ENCODE measurements around the gene LDLRAP1.

The LDLRAP1 gene

DNA sequence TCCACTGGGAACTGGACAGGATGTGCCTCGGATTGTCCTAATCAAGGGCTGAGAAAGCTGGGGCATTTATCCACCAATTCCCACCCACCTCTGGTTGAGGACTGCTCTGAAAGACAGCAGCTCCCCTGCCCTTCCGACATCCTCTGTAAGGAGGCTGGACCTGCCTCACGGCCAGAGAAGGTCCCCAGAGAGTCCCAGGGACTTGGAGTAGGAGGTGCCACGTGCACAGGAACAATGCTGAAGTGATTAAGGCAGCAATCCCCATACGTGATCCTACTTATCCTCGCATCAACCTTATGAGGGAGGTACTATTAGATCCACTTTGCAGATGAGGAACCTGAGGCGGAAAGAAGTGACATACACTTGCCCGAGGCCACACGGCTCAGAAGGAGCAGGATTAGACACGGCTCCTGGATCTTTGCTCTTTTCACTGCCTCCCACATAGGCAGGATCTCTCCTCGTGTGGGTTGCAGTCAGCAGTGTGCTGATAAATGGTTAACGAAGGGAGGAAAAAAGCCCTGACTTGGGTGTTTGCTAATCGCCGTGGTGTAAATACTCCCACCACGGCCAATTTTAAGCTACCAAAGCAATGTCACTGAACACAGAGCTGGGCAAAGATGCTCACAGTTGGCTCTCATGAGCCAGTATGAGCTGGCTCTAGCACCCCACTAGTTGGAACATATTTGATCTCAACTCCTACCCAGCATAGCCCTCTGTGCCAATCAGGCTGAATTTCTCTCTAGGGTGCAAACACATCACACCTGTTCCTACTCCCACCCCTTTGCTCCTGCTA lies 18.6 kb upstream of the LDLRAP1 start:
- no peak for DNase-seq

- DNase-seq: no peak
Observed at GRCh38 chr1:25525361-25525688, 18.1 kb upstream of the LDLRAP1 start.

DNA sequence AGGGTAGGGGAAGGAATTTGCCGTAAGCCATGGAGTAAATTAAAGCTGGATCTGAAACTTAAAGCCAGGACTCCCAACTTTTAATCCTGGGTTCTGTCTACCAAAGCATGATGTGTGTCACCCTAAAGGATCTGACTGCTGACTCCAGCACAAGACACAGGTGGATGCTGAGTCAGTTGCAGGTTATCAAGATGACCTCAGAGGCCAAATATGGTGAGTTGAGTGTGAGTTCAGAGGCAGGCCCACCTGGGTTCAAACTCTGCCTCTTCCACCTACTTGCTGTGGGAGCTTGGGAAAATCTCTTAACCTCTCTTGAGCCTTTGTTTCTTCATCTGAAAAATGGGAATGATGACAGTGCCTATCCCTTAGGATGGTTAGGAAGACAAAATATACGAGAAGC lies 16.7 kb upstream of the LDLRAP1 start:
- no peak for DNase-seq

- DNase-seq: no peak
Observed at GRCh38 chr1:25527226-25527846, 16.1 kb upstream of the LDLRAP1 start.

DNA sequence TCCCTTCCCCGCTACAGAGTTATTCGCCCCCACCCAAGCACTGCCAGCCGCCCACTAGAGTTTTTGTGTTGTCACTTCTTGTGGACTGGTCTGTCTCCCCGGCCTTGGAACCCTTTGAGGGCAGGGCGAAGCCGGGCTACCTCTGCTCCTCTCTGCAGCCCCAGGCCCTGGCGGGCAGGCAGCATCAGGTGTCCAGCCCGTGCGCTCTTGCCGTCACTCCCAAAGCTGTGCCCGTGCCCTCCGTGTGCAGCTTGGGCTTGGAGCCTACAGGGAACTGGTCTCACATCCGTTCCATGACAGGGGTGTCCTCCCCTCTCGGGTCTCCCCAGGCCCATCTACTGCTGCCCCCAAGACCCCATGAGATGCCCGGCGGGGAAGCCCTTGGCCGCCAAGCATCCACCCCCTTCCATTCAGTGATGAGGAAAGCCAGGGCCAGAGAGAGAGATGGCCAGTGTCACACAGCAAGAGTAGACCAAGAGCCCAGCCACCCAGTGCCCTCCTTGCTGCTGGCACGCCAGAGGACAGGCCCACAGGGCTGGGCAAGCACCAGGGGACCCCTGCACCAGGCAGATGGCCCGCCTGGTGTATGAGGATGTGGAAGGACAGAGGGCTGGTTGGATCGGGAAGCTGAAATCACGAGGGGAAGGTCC lies 15.3 kb upstream of the LDLRAP1 start:
- no peak for DNase-seq

GRCh38 chr1:25528881-25529517 lies 14.4 kb upstream of the LDLRAP1 start:
- no peak for DNase-seq

DNA sequence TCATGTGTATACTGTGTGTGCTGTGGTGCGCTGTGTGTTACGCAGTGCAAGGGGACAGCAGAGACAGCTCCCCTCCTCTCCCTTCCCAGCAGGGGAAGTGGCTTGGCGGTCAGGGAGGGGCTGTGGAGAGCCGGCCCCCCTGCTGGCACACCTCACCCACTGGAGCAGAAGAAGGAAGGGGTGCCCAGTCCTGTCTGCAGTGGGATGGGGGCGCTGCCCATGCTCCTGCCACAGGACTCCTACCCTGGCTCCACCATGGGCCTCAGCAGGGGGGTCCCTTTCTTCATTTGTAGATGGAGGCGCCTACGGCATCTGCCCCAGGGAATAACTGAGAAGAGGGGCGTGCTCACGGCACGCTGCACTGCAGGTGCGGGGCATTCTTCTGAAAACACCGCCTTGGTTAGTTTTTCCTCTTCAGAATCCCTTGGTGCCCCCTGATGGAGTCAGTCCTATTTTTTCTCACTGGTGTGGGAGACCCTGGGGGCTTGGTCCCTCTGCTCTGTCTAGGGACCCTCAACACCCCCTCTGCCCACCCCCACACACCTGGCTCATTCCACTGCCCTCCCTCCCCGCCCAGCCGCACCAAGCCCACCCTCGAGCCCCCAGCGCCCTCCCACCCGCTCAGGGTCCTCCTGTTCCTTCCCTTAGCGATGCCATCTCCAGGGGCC lies 13.8 kb upstream of the LDLRAP1 start:
- DNase-seq: no peak

GRCh38 chr1:25530186-25531081 lies 13.0 kb upstream of the LDLRAP1 start:
- DNase-seq: no peak

DNA sequence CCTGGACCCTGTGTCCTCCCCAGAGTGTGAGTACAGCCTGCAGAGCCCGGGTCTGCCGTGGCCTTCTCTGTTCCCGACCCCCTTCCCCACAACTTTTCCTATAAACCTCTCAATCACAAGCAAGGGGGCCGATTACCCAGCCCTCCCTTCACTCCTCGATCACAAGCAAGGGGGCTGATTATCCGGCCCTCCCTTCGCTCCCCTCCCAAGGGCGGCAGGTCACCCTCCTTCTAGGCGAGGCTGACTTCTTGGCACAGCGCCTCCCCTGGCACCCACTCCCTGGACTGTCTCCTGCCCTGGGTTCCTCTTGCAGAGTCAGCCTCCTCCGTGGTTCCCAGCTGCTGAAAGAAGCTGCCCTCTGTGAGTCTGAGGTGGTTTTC lies 12.3 kb upstream of the LDLRAP1 start:
- no peak for DNase-seq

- no peak for DNase-seq
Observed at GRCh38 chr1:25532970-25533369, 10.4 kb upstream of the LDLRAP1 start.

- no peak for DNase-seq
Observed at GRCh38 chr1:25533775-25534409, 9.5 kb upstream of the LDLRAP1 start.

DNA sequence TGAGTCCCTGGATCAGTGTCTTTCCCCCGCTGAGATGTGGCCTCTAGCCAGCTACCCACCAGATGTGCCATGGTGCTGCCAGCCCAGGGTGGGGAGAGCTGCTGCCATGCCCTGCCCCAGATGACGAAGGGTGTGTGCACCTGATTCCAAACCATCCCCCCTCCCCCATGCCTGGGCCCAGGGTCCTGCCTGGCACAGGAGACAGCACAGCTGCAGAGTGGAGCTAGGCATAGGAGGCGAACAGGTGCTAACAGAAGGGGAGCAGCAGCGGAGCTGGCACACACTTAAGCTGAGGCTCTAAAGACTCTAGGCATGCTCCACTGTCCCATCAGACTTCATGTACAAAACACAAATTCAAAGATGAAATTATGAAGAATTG lies 9.0 kb upstream of the LDLRAP1 start:
- DNase-seq: no peak

DNA sequence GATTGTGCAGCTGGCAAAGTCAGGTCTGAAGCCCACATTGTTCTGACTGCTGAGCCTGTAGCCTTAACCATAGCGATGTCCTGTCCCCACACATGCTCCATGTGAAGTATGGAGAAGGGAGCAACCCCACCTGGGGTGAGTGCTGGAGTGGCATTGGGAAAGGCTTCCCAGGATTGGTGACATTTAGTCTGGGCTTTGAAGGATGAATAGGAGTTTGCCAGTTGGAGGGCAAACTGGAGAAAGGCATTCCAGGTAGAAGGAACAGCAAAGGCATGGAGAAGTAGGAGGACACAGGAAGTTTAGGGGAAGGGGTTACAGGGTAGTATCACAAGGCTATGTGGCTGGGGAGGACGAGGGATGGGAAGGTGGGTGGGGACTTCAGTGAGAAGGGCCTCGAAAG lies 7.3 kb upstream of the LDLRAP1 start:
- no peak for DNase-seq

- DNase-seq: no peak
Observed at GRCh38 chr1:25537153-25537831, 6.1 kb upstream of the LDLRAP1 start.

- no peak for DNase-seq
Observed at GRCh38 chr1:25538191-25538767, 5.1 kb upstream of the LDLRAP1 start.

DNA sequence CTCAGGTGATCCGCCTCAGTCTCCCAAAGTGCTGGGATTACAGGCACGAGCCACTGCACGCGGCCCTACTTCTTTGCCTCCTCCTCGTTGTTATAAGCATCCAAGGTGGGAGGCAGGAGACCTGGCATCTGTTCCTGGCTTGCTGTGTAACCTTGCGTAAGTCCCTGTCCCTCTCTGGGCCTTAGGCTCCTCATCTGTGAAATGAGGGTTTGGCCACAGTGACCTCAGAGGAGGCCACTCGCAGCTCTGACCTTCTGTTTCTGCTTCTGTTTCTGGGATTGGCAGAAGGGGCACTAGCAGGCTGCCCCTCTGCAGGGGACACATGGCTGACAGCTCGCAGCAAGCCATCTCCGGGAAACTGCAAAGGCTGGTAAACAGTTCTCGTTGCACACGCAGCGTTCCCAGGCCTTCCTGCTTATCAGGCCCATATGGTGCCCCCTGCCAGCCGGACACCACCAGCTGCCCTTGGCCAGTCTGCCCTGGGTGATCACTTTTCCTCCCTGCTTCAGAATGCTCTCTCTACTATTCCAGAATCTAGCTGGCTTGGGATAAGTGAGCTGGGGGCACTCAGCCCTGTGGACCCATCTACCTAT lies 2.6 kb upstream of the LDLRAP1 start:
- DNase-seq: no peak

DNA sequence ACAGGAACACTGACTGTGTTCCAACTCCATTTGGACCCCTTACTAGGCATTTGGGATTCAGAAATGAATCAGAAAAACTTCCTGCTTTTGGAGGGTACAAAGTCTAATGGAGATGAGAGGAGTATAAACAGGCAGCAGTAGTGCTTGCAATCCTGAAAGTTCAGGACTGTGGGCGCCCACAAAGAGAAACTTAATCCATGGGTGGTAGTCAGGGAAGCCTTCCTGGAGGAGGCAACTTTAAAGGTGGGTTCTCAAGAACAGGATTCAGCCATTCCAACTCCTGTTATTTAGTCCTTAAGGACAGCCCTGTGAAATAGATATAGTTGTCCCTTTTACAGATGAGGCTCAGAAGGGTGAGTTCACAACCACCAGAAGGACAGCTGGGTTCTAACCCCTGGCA lies 2.0 kb upstream of the LDLRAP1 start:
- DNase-seq: no peak

DNA sequence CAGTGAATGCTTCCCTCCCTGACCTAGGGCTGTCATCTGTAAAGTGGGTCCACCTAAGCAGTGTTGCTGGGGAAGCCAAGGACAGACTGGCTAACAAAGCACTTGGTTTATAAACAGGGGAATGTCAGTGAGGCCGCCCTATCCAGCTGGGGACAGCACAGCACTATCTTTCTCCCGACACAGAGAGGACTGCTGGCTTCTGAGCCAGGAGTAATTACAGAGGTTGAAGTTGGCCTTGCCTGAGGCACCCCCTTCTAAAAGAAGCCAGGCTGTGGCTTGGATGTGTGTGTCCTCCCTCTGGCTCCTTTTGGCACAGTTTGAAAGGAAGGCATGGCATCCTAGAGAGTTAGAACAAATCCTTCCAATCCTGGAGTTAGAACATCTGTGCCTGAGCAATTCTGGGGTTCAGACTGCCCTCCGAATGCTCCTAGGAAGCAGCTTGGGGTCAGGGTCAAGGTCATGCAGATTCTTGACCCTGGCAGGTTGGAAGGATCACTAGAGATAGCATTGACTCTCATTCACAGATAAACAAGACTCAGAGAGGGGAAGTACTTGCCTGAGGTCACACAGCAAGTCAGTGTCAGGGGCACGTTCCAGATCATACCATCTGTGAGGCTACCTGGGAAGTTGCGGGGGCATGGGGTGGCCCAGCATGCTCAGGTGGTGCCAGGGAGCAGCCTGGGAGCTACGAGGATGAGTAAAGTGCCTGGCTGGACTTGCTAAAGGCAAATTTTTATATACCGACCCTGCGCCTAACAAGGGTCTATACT lies 1.3 kb upstream of the LDLRAP1 start:
- no peak for DNase-seq

DNA sequence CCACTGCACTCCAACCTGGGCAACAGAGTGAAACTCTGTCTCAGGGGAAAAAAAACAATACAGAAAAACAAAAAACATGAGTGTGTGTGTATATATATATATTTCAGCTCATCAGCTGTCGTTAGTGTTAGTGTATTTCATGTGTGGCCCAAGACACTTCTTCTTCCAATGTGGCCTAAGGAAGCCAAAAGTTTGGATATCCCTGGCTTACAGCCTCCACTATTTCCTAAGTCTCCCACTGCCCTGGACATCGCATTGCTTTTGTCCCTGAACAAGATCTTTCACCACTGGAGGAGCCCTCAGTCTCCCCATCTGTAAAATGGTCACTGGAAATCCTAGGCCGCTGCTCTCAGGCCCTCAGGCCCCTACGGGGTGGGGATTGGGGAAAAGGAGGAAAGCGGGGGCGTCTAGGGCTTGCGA lies 391 bp upstream of the LDLRAP1 start:
- DNase-seq: no peak
